HepG2 (cell line): ENCODE measurements around the gene SLC1A6. TPM values are rescaled to one million over a fixed set of nuclear protein-coding genes. Genes with fewer than 3 reads are reported as not detected.

ENCODE experiments used
- CBFB ChIP-seq: sonication (generic); formaldehyde crosslinking; IDR thresholded peaks from 2 replicates; pipeline ENCODE4 v1.4.0; 2020; ENCODE audit warnings: missing genetic modification reagents
- GFI1 ChIP-seq: sonication (generic); formaldehyde crosslinking; IDR thresholded peaks from 2 replicates; pipeline ENCODE4 v1.5.0; 2020; ENCODE audit warnings: missing genetic modification reagents, mild to moderate bottlenecking, borderline replicate concordance
- HINFP ChIP-seq: sonication (generic); formaldehyde crosslinking; IDR thresholded peaks from 2 replicates; pipeline ENCODE4 v1.4.0; 2020; ENCODE audit warnings: low read depth, mild to moderate bottlenecking, missing genetic modification reagents
- KLF15 ChIP-seq: sonication (generic); formaldehyde crosslinking; IDR thresholded peaks from 2 replicates; pipeline ENCODE4 v1.8.1; 2023; ENCODE audit warnings: borderline replicate concordance, mild to moderate bottlenecking, inconsistent platforms, missing genetic modification reagents, mixed read lengths
- KLF6 ChIP-seq: IDR thresholded peaks from 2 replicates; pipeline ENCODE4 v1.8.0; 2016; ENCODE audit warnings: missing biosample characterization, missing genetic modification reagents
- ZBTB37 ChIP-seq: sonication (generic); formaldehyde crosslinking; IDR thresholded peaks from 2 replicates; pipeline ENCODE4 v1.4.0; 2020; ENCODE audit warnings: mild to moderate bottlenecking, missing genetic modification reagents
- ZBTB46 ChIP-seq: sonication (generic); formaldehyde crosslinking; IDR thresholded peaks from 2 replicates; pipeline ENCODE4 v1.4.0; 2020; ENCODE audit warnings: mild to moderate bottlenecking, missing genetic modification reagents, borderline replicate concordance
- ZNF354B ChIP-seq: sonication (generic); formaldehyde crosslinking; IDR thresholded peaks from 2 replicates; pipeline ENCODE4 v1.8.0; 2022; ENCODE audit warnings: mild to moderate bottlenecking, missing genetic modification reagents
- ZNF407 ChIP-seq: sonication (generic); formaldehyde crosslinking; IDR thresholded peaks from one replicate; pipeline ENCODE4 v1.5.1; 2020; ENCODE audit warnings: mild to moderate bottlenecking, missing genetic modification reagents; ENCODE audit errors: not compliant biosample characterization
- ZNF777 ChIP-seq: sonication (generic); formaldehyde crosslinking; IDR thresholded peaks from 2 replicates; pipeline ENCODE4 v1.4.0; 2020; ENCODE audit warnings: missing genetic modification reagents
- polyA plus RNA-seq, 8 experiments: library from polyadenylated mRNA; depleted of rRNA in 3 of 8; stranded (reverse) in 7 of 8; unstranded in 1 of 8; fragments of >200 nt; fragmentation: Illumina TruSeq in 4 of 8; extraction: Trizol in 4 of 8; gene quantifications; 2 replicates each; pipeline versions ENCODE4 v1.2.1 to v1.2.3, GENCODE V29; 2011 to 2016; ENCODE audit warnings: low read depth in 4 of 8, missing spikeins in 1 of 8, mixed read lengths in 1 of 8; ENCODE audit not compliant: insufficient read depth in 1 of 8
- total RNA-seq, 5 experiments: library from RNA; depleted of rRNA; stranded (reverse); fragments of >200 nt; fragmentation: Illumina TruSeq; extraction: Trizol; gene quantifications; 2 replicates each; pipeline ENCODE4 v1.2.3, GENCODE V29; 2016; ENCODE audit warnings: low read depth in 1 of 5

SLC1A6 gene
- total and polyA plus RNA-seq, 2 of the 13 experiments (the other 11 are each of a cell fraction or from before 2014, with no cell fraction given) = not detected

GRCh38 chr19:14978161-14978776 lies 1.4 kb downstream of the SLC1A6 start (continued):
- TF ChIP-seq ZNF407 (CRISPR knock-in tag) (no peak), CBFB (no peak), ZBTB37 (CRISPR knock-in tag) (no peak), KLF6 (CRISPR knock-in tag) (no peak), ZNF777 (no peak), HINFP (CRISPR knock-in tag) (no peak), ZBTB46 (CRISPR knock-in tag) (no peak), ZNF354B (CRISPR knock-in tag) (no peak), KLF15 (CRISPR knock-in tag) (no peak), GFI1 (CRISPR knock-in tag) (no peak)
